Thyroid gland (tissue), 4 donors: ENCODE measurements around the gene FTL.

ENCODE experiments used
- CTCF ChIP-seq, 6 experiments: fragments of 200-600 bp in 3 of 6; fragments of 450-650 bp in 3 of 6; sonication (generic) in 3 of 6; IDR thresholded peaks; one replicate each; pipeline ENCODE4 v1.5.1; 2016 to 2019; ENCODE audit warnings: antibody characterized with exemption in 6 of 6, mild to moderate bottlenecking in 2 of 6, inconsistent platforms in 1 of 6, moderate library complexity in 1 of 6
- POLR2A ChIP-seq, 2 donors: fragments of 450-650 bp; IDR thresholded peaks; one replicate each; pipeline ENCODE4 v1.6.1; 2017; ENCODE audit warnings: antibody characterized with exemption in 2 of 2, mild to moderate bottlenecking in 2 of 2, moderate library complexity in 1 of 2

DNA sequence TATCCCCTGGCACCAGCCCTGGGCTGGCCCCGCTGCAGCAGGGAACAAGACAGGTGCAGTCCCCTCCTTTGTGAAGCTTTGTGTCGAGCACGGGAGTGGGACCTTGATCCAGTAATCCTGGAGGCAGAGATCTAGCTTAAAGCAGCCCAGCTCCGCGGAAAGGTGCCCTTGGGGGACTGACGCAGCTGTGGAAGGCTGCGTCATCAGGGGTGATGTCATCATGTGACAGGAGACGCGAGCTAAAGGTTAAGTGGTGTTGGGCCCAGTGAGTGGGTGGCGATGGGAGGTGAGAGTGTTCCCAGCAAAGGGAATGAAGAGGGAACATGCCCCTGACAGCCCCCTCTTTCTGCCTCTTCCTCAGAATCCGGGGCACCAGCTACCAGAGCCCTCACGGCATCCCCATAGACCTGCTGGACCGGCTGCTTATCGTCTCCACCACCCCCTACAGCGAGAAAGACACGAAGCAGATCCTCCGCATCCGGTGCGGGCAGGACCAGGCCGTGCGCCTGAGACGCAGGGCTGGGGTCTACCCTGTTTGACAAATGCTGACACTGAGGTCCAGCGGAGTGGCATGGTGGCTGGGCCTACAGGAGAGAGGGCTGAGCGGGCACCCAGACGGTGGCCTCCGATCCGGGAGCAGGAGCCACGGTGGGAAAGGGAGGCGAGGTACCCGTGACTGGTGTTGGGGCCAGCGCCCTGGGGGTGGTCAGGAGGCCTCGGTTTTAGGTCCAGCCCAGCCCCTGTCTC, 49.2 kb downstream of the FTL start:
- no peak for TF ChIP-seq CTCF (IDR thresholded peaks at IDR 0.05)
- no peak for TF ChIP-seq POLR2A (IDR thresholded peaks at IDR 0.05)
